NT2/D1 (cell line): ENCODE results near the gene TMEM185A.

Source experiments
- SUZ12 ChIP-seq: IDR thresholded peaks from 2 replicates; pipeline ENCODE4 v1.6.1; 2011; ENCODE audit not compliant: insufficient read length, insufficient read depth; ENCODE audit errors: extremely low read depth
- YY1 ChIP-seq: IDR thresholded peaks from 2 replicates; pipeline ENCODE4 v1.6.1; 2011; ENCODE audit not compliant: insufficient read length, insufficient read depth
- ZNF274 ChIP-seq: IDR thresholded peaks from 2 replicates; pipeline ENCODE4 v1.6.1; 2011; ENCODE audit warnings: mild to moderate bottlenecking, low read depth, low read length

GRCh38 chrX:149641432-149641831, 9.8 kb upstream of the TMEM185A start:
- TF ChIP-seq ZNF274 (no peak), SUZ12 (no peak), YY1 (no peak)
